ENCODE results near the gene TUBA4B. TPM values are rescaled to one million over a fixed set of nuclear protein-coding genes. Genes with fewer than 3 reads are reported as not detected.
A peak's percentile ranks its signal among the peaks of the same experiment; 100 is the strongest.

TUBA4B gene
- total RNA-seq, 2 donors from 2014 or later = not detected

DNA sequence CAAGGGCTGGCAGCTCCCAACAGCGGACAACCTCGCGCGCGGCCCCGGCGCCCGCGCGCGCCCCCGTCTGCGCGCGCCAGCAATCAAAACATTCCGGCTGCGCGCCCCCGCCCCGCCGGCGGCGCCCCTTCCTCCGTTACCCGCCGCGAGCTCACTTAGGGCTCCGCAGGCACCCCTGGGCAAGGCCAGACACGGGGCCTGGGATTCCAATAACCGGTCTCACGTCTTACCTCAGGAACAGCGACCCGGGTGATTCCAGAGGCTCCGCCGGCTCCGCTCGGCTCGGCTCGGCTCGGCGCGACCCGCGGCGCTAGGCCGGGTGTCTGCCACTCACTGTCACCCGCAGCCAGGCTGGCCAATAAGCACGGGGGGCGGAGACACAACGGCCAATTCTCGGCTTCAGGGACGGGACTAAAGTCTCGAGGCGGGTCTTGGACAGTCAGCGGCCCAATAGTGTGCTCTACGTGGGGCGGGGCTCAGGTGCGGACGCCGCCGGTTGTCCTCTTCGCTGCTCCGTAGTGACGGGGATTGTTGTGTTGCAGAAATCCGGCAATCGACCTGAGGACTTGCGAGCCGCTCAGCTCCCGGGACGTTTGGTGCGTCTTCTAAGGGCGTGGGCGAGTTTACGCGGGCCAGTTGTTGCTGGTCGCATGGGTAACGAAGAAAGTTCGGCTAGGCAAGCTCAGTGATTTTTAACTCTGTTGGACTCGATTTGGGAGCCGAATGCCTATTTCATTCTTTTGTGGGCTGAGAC, 23.6 kb upstream of the TUBA4B start, which contains the start of the genes ANKZF1 and ATG9A:
ANKZF1 (plus strand) TSS at position 502 of the 754 bp plus-strand sequence. CDS start 452 bp downstream, outside the sequence.
ATG9A (minus strand) TSS at position 332 of the 754 bp plus-strand sequence. CDS start 1,612 bp downstream, outside the sequence.
- Histone ChIP-seq H3K4me1 (replicated peaks) (peaks cover 3% of the 10 kb centered on the region), H3K4me3 (peak within 1 kb of the TSS; percentile 67 to 91), H3K27ac (peak within 1 kb of the TSS; percentile 95 to 96), H3K27me3 (replicated peaks; ENCODE audit: insufficient read depth) (no peaks in the 10 kb centered on the region), H3K9me3 (no peaks in the 10 kb centered on the region), H3K36me3 (peaks cover 14 to 21% of the 10 kb centered on the region in 2 donors)
- WGBS = 0% methylated on average over 18 of the region's 80 CpGs
- intact Hi-C loops (cut with DNase I) = no loop called here
- DNase-seq (ENCODE audit: low spot score) = peak; percentile 99
- TF ChIP-seq POLR2AphosphoS5 (IDR thresholded peaks at IDR 0.05) = peak; percentile 98
- TF ChIP-seq, protein P1, sequence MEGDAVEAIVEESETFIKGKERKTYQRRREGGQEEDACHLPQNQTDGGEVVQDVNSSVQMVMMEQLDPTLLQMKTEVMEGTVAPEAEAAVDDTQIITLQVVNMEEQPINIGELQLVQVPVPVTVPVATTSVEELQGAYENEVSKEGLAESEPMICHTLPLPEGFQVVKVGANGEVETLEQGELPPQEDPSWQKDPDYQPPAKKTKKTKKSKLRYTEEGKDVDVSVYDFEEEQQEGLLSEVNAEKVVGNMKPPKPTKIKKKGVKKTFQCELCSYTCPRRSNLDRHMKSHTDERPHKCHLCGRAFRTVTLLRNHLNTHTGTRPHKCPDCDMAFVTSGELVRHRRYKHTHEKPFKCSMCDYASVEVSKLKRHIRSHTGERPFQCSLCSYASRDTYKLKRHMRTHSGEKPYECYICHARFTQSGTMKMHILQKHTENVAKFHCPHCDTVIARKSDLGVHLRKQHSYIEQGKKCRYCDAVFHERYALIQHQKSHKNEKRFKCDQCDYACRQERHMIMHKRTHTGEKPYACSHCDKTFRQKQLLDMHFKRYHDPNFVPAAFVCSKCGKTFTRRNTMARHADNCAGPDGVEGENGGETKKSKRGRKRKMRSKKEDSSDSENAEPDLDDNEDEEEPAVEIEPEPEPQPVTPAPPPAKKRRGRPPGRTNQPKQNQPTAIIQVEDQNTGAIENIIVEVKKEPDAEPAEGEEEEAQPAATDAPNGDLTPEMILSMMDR (IDR thresholded peaks at IDR 0.05) = peak in 2 of 4 experiments; percentile 17 to 18
- TF ChIP-seq POLR2A (IDR thresholded peaks at IDR 0.05) = peak; percentile 79

DNA sequence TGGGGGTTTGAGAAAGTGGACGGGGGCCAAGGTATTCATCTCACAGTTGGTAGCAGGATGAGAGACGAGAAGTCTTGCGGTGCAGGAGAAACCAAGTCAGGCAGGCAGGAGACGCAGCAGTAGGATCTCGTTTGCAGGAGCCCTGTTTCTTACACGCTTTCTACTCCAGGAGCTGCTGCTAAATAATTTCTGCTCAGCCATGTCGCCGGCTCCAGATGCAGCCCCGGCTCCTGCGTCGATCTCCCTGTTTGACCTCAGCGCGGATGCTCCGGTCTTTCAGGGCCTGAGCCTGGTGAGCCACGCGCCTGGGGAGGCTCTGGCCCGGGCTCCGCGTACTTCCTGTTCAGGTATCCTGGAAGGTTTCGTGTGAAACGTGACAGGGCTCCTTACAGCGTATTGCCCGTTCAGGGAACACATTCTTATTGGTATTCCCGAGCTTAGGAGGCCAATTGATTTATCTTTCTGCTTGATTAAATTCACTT, 22.9 kb upstream of the TUBA4B start:
- peaks cover 16 to 24% of the 10 kb centered on the region in 2 donors for H3K36me3 ChIP-seq
- TF ChIP-seq POLR2A (IDR thresholded peaks at IDR 0.05) = no peak
- no peak for TF ChIP-seq POLR2AphosphoS5 (IDR thresholded peaks at IDR 0.05)
- TF ChIP-seq, protein P1 (IDR thresholded peaks at IDR 0.05) = no peak
- intact Hi-C loops (cut with DNase I) = no loop called here
- no peaks in the 10 kb centered on the region for H3K27me3 ChIP-seq (replicated peaks; ENCODE audit: insufficient read depth)
- H3K9me3 ChIP-seq = no peaks in the 10 kb centered on the region
- DNase-seq (ENCODE audit: low spot score) = peak; percentile 53
- peak overlapping the region; percentile 67 to 91 for H3K4me3 ChIP-seq
- 0% methylated on average over 24 of the region's 24 CpGs for WGBS
- peaks cover 3% of the 10 kb centered on the region for H3K4me1 ChIP-seq (replicated peaks)
- peak overlapping the region; percentile 95 to 96 for H3K27ac ChIP-seq

GRCh38 chr2:219234331-219234730, 18.7 kb upstream of the TUBA4B start:
- H3K36me3 ChIP-seq = peaks cover 24 to 36% of the 10 kb centered on the region in 2 donors

GRCh38 chr2:219243291-219243761, 9.7 kb upstream of the TUBA4B start:
- H3K4me3 ChIP-seq = peak overlapping the region in 1 of 2 donors; percentile 8
- DNase-seq (ENCODE audit: low spot score) = no peak
- TF ChIP-seq, protein P1 (IDR thresholded peaks at IDR 0.05) = no peak
- peak; percentile 12 for TF ChIP-seq POLR2A (IDR thresholded peaks at IDR 0.05)
- no peak overlapping the region for H3K27ac ChIP-seq
- H3K36me3 ChIP-seq = no peaks in the 10 kb centered on the region
- WGBS = 35% methylated on average over 28 of the region's 28 CpGs
- no peaks in the 10 kb centered on the region for H3K9me3 ChIP-seq
- intact Hi-C loops (cut with DNase I) = no loop called here
- H3K27me3 ChIP-seq (replicated peaks; ENCODE audit: insufficient read depth) = no peaks in the 10 kb centered on the region
- H3K4me1 ChIP-seq (replicated peaks) = peaks cover 3% of the 10 kb centered on the region

More at GRCh38 chr2:219234331-219234730, 18.7 kb upstream of the TUBA4B start:
- Histone ChIP-seq H3K9me3 (no peaks in the 10 kb centered on the region), H3K4me3 (no peak overlapping the region), H3K27ac (no peak overlapping the region), H3K4me1 (replicated peaks) (no peaks in the 10 kb centered on the region), H3K27me3 (replicated peaks; ENCODE audit: insufficient read depth) (no peaks in the 10 kb centered on the region)
- DNase-seq (ENCODE audit: low spot score) = no peak
- 95% methylated on average over 3 of the region's 3 CpGs for WGBS
- no peak for TF ChIP-seq POLR2A (IDR thresholded peaks at IDR 0.05)
- intact Hi-C loops (cut with DNase I) = no loop called here

DNA sequence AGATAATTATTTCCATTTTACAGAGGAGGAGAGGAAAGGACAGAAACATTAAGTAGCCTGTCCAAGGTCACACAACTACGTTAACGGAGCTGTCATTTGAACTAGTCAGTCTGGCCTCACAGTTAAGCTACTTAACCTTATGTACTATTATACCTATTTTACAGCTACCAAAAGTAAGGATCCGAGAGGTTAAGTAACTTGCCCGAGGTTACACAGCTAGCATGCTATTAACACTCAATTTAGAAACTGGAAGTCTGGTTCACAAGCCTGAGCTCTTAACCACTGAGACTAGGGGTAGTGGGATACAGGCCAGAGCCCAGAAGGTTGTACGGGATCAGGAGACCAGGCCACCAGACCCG, 8.3 kb upstream of the TUBA4B start:
- no peak for DNase-seq (ENCODE audit: low spot score)
- WGBS = 37% methylated on average over 6 of the region's 6 CpGs
- Histone ChIP-seq H3K9me3 (no peaks in the 10 kb centered on the region), H3K36me3 (no peaks in the 10 kb centered on the region), H3K4me3 (peak overlapping the region; percentile 74 to 77), H3K4me1 (replicated peaks) (peaks cover 15% of the 10 kb centered on the region), H3K27me3 (replicated peaks; ENCODE audit: insufficient read depth) (no peaks in the 10 kb centered on the region), H3K27ac (peak overlapping the region; percentile 90 to 94)
- intact Hi-C loops (cut with DNase I) = no loop called here
- TF ChIP-seq POLR2A (IDR thresholded peaks at IDR 0.05) (no peak), POLR2AphosphoS5 (IDR thresholded peaks at IDR 0.05) (no peak)
- TF ChIP-seq, protein P1 (IDR thresholded peaks at IDR 0.05) = no peak

Measured in prostate gland (tissue), 2 donors.